ENCODE data around the gene LIF.

DNA sequence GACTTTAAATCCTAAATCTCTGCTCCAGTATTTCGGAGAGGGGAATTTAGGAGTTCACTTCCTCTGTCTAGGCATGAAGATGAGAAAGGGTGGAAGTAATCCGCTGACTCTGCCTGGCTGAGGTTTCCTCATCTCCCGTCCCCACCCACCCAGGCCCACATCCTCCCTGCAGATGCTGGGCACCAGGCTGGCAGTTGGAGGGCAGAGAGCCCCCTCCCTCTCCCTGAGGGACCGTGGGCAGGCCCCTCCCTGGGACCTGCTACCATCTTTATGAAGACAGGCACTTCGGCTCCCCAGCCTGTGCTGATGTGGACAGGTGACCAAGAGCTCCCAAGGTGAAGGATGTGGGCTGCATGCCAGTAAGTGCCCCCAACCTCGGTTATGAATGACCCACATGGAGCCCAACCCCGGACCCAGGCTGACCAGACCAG lies 36.1 kb upstream of the LIF start:
- TF ChIP-seq, protein P1, sequence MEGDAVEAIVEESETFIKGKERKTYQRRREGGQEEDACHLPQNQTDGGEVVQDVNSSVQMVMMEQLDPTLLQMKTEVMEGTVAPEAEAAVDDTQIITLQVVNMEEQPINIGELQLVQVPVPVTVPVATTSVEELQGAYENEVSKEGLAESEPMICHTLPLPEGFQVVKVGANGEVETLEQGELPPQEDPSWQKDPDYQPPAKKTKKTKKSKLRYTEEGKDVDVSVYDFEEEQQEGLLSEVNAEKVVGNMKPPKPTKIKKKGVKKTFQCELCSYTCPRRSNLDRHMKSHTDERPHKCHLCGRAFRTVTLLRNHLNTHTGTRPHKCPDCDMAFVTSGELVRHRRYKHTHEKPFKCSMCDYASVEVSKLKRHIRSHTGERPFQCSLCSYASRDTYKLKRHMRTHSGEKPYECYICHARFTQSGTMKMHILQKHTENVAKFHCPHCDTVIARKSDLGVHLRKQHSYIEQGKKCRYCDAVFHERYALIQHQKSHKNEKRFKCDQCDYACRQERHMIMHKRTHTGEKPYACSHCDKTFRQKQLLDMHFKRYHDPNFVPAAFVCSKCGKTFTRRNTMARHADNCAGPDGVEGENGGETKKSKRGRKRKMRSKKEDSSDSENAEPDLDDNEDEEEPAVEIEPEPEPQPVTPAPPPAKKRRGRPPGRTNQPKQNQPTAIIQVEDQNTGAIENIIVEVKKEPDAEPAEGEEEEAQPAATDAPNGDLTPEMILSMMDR (IDR thresholded peaks at IDR 0.05; ENCODE audit: poor library complexity) = no peak
- TF ChIP-seq EZH2 (IDR thresholded peaks at IDR 0.05; ENCODE audit: borderline replicate concordance) = no peak
